CD4-positive, alpha-beta T cell treated with Interleukin-17A for 1 hour (primary cell): ENCODE data around the gene DNHD1.

ENCODE experiments used
- DNase-seq: peaks from one replicate; pipeline ENCODE4 v3.0.0-alpha.2; 2020

The DNHD1 gene

GRCh38 chr11:6497069-6497839 lies at the start of gene DNHD1:
DNHD1 (plus strand) TSS chr11:6497280; CDS start chr11:6498216, 936 bp downstream.
- no peak for DNase-seq

- no peak for DNase-seq
Observed at GRCh38 chr11:6448574-6448973, 48.5 kb upstream of the DNHD1 start.

- no peak for DNase-seq
Observed at GRCh38 chr11:6452219-6452618, 44.9 kb upstream of the DNHD1 start.

GRCh38 chr11:6453152-6453551 lies 43.9 kb upstream of the DNHD1 start:
- no peak for DNase-seq

GRCh38 chr11:6455070-6455469 lies 42.0 kb upstream of the DNHD1 start:
- no peak for DNase-seq

- DNase-seq, result no peak
Observed at GRCh38 chr11:6456361-6457073, 40.6 kb upstream of the DNHD1 start.

- no peak for DNase-seq
Observed at GRCh38 chr11:6457581-6458320, 39.3 kb upstream of the DNHD1 start.

- no peak for DNase-seq
Observed at GRCh38 chr11:6458352-6459098, 38.6 kb upstream of the DNHD1 start.

GRCh38 chr11:6459099-6459450 lies 38.0 kb upstream of the DNHD1 start:
- DNase-seq, result no peak

GRCh38 chr11:6468712-6469495 lies 28.2 kb upstream of the DNHD1 start:
- DNase-seq, result no peak

- DNase-seq, result no peak
Observed at GRCh38 chr11:6469599-6469998, 27.5 kb upstream of the DNHD1 start.

- DNase-seq, result no peak
Observed at GRCh38 chr11:6472934-6473333, 24.1 kb upstream of the DNHD1 start.

GRCh38 chr11:6473451-6474412 lies 23.3 kb upstream of the DNHD1 start, which contains the start of gene TRIM3:
TRIM3 (minus strand) TSS chr11:6473941; CDS start chr11:6465695, 8,246 bp downstream.
- peak; percentile 79 for DNase-seq

- DNase-seq, result no peak
Observed at GRCh38 chr11:6474413-6474792, 22.7 kb upstream of the DNHD1 start.

- no peak for DNase-seq
Observed at GRCh38 chr11:6474806-6475500, 22.1 kb upstream of the DNHD1 start.

GRCh38 chr11:6475936-6476335 lies 21.1 kb upstream of the DNHD1 start:
- no peak for DNase-seq

GRCh38 chr11:6476571-6476970 lies 20.5 kb upstream of the DNHD1 start:
- DNase-seq, result no peak

- no peak for DNase-seq
Observed at GRCh38 chr11:6480299-6480914, 16.7 kb upstream of the DNHD1 start.

- DNase-seq, result peak; percentile 97
Observed at GRCh38 chr11:6481012-6481923, 15.8 kb upstream of the DNHD1 start, which contains the start of the genes ARFIP2 and TIMM10B. ARFIP2 (minus strand) TSS chr11:6481331; CDS start chr11:6480421, 910 bp downstream. TIMM10B (plus strand) TSS chr11:6481501; CDS start chr11:6481517, 16 bp downstream.
